Cardiac muscle cell (in vitro differentiated cells and primary cell): ENCODE measurements around the gene GLMN. TPM values are rescaled to one million over a fixed set of nuclear protein-coding genes. Genes with fewer than 3 reads are reported as not detected.

ENCODE experiments used
- DNase-seq, 2 donors: peaks; one replicate each; pipeline versions ENCODE4 v3.0.0 to v3.0.0-alpha.2; 2010 to 2017; ENCODE audit warnings: low read depth in 1 of 2, low spot score in 1 of 2
- H3K27ac ChIP-seq: fragments of 200-600 bp; sonication (generic); 2 replicates; pipeline ENCODE4 v1.5.1; 2016
- H3K27me3 ChIP-seq: fragments of 200-600 bp; sonication (generic); 2 replicates; pipeline ENCODE4 v1.6.0; 2016; ENCODE audit warnings: control low read depth
- H3K36me3 ChIP-seq: fragments of 200-600 bp; sonication (generic); 2 replicates; pipeline ENCODE4 v1.5.1; 2016; ENCODE audit warnings: control low read depth
- H3K4me1 ChIP-seq: fragments of 200-600 bp; sonication (generic); 2 replicates; pipeline ENCODE4 v1.8.1; 2017; ENCODE audit warnings: low read depth, mild to moderate bottlenecking, mixed run types
- H3K4me3 ChIP-seq: fragments of 200-600 bp; sonication (generic); 2 replicates; pipeline ENCODE4 v1.5.1; 2016; ENCODE audit warnings: mild to moderate bottlenecking
- H3K9me3 ChIP-seq: fragments of 200-600 bp; sonication (generic); 2 replicates; pipeline ENCODE4 v1.5.1; 2017; ENCODE audit warnings: low read depth, mild to moderate bottlenecking, control low read depth
- polyA plus RNA-seq: library from polyadenylated mRNA; unstranded; fragments of >200 nt; fragmentation: Nextera tagmentation; extraction: Ambion mirVana; gene quantifications from 2 replicates; pipeline ENCODE4 v1.2.1, GENCODE V29; 2016
- total RNA-seq: library from RNA; depleted of rRNA; stranded (reverse); fragments of >200 nt; gene quantifications from 2 replicates; pipeline ENCODE4 v1.2.3, GENCODE V29; 2016
- TF ChIP-seq, protein P1 (sequence below): IDR thresholded peaks from 2 replicates; pipeline ENCODE4 v1.5.1; 2012; ENCODE audit warnings: low read depth, mild to moderate bottlenecking, low read length

GLMN gene
- total and polyA plus RNA-seq, 2 experiments from 2014 or later, result 12.4 to 26.2 TPM

DNA sequence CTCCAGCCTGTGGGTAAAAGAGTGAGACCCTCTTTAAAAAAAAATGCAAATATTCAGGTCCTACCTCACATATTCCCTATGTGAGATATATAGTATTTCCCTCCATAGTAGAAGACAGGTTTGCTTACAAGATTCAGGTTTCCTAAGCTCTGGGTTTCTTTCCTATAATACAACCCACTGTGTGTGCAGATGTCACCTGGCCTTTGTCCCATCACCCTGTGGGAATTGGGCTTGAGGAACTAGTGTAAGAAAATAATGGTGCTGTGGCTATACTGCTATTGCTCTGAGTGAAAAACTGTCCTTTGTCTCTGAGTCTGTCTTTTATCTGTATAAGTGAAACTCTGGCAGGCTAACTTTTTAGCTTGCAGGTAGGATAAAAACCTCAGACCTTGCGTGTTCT is 68.1 kb downstream of the GLMN start:
- Histone ChIP-seq H3K4me3 (no peak overlapping the region), H3K36me3 (no peaks in the 10 kb centered on the region), H3K27ac (no peak overlapping the region), H3K4me1 (no peaks in the 10 kb centered on the region), H3K9me3 (no peaks in the 10 kb centered on the region), H3K27me3 (no peaks in the 10 kb centered on the region)
- no peak for DNase-seq
- TF ChIP-seq, protein P1, sequence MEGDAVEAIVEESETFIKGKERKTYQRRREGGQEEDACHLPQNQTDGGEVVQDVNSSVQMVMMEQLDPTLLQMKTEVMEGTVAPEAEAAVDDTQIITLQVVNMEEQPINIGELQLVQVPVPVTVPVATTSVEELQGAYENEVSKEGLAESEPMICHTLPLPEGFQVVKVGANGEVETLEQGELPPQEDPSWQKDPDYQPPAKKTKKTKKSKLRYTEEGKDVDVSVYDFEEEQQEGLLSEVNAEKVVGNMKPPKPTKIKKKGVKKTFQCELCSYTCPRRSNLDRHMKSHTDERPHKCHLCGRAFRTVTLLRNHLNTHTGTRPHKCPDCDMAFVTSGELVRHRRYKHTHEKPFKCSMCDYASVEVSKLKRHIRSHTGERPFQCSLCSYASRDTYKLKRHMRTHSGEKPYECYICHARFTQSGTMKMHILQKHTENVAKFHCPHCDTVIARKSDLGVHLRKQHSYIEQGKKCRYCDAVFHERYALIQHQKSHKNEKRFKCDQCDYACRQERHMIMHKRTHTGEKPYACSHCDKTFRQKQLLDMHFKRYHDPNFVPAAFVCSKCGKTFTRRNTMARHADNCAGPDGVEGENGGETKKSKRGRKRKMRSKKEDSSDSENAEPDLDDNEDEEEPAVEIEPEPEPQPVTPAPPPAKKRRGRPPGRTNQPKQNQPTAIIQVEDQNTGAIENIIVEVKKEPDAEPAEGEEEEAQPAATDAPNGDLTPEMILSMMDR, result no peak

DNA sequence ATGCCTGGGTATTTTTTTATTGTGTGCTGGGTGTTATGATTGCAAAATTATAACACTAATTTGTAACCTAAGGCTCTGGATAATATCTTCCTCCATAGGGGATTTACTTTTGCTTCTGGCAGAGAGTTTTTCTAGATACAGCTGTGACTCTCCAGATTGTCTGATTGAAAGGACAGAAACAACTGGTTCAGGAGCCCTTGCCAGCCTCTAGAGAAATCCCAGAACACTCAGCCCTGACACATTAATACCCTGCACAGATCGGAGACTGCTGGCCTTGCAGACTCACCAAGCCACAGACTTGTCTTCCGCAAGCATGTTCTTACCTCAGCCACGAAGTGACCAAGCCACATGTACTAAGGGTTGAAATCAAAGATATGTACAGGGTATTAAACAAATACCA is 70.4 kb downstream of the GLMN start:
- no peak for DNase-seq
- H3K27ac ChIP-seq, result no peak overlapping the region
- no peaks in the 10 kb centered on the region for H3K36me3 ChIP-seq
- TF ChIP-seq, protein P1, result no peak
- no peaks in the 10 kb centered on the region for H3K4me1 ChIP-seq
- H3K27me3 ChIP-seq, result no peaks in the 10 kb centered on the region
- no peaks in the 10 kb centered on the region for H3K9me3 ChIP-seq
- no peak overlapping the region for H3K4me3 ChIP-seq

DNA sequence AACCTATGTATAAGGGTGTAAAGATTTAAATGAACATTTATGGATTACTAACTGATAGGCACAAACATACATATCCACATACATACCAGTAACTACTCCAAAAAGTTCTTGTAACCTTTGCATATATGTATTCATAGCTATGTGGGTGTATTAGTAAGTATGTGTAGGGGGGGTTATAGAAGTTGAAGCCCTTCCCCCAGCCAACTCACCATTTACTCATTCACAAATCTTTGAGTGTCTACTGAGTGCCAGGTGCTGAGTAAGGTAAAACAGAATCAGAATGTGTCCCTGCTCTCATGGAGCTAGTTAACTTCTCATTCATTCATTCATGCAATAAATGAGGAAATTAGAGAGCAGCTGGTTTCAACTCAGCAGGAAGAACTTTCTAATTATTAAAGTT is 79.8 kb downstream of the GLMN start:
- Histone ChIP-seq H3K36me3 (no peaks in the 10 kb centered on the region), H3K9me3 (no peaks in the 10 kb centered on the region), H3K27ac (no peak overlapping the region), H3K4me3 (no peak overlapping the region), H3K27me3 (no peaks in the 10 kb centered on the region), H3K4me1 (no peaks in the 10 kb centered on the region)
- TF ChIP-seq, protein P1, result no peak
- no peak for DNase-seq

DNA sequence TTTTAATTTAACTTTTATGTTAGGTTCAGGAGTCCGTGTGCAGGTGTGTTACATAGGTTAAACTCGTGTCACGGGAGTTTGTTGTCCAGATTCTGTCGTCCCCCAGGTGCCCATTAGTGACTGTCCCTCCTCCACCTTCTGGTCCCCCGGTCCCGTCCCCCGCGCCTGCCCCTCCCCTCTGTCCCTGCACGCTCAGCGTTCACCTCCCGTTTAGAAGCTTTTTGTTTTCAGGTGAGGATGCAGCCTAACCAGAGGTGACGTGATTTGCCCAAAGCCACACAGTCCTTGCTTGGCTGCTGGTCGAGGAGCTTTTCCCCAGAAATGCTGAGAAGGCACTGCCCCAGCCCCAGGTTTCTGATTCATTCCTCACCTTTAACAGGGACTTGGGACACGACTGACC is 80.2 kb downstream of the GLMN start:
- Histone ChIP-seq H3K4me1 (no peaks in the 10 kb centered on the region), H3K27me3 (no peaks in the 10 kb centered on the region), H3K27ac (no peak overlapping the region), H3K9me3 (no peaks in the 10 kb centered on the region), H3K4me3 (no peak overlapping the region), H3K36me3 (no peaks in the 10 kb centered on the region)
- DNase-seq, result no peak
- TF ChIP-seq, protein P1, result no peak

DNA sequence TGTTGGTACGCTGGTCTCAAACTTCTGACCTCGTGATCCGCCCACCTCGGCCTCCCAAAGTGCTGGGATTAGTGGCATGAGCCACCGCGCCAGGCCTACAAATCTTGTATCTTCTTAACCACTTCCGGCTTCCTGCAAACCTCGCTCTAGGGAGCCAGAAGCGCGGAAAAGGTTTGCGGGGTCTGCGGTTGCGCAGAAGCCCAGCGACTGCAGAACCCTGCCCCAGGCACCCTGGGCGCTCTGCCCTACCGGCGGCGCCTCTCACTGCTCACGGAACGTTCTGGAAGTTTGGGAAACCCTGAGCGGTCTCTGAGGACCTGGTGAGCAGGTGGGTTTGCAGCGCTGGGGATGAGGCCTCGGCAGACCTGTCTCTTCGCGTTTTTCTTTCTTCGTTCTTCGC is 81.1 kb downstream of the GLMN start, which contains the start of gene C1orf146:
Gene C1orf146 (plus strand): TSS at position 195 of the 400 bp plus-strand sequence. CDS start 13,506 bp downstream, outside the sequence.
- H3K4me3 ChIP-seq, result no peak within 1 kb of the TSS
- H3K4me1 ChIP-seq, result no peaks in the 10 kb centered on the region
- no peak for DNase-seq
- H3K36me3 ChIP-seq, result no peaks in the 10 kb centered on the region
- H3K27me3 ChIP-seq, result no peaks in the 10 kb centered on the region
- TF ChIP-seq, protein P1, result no peak
- H3K27ac ChIP-seq, result no peak within 1 kb of the TSS
- no peaks in the 10 kb centered on the region for H3K9me3 ChIP-seq

DNA sequence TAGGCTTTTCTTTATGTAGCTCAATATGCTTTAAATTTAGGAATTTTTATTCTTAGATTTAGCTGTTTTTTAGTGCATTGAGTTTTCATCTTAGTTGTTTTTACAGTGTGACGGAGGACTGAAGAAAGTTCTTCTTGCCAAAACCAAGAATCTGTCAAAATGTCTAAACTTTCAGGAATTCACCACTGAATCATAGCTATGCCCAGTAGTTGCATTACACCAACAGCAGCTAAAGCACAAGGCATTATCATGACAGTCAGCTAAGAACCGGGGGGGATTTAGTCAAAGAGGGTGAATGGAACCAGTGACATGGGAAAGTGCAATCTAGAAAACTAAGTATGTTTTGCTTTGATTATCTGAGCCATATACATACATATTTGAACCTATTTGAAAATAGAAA is 87.6 kb downstream of the GLMN start:
- Histone ChIP-seq H3K27me3 (no peaks in the 10 kb centered on the region), H3K36me3 (no peaks in the 10 kb centered on the region), H3K4me3 (no peak overlapping the region), H3K4me1 (no peaks in the 10 kb centered on the region), H3K27ac (no peak overlapping the region), H3K9me3 (no peaks in the 10 kb centered on the region)
- TF ChIP-seq, protein P1, result no peak
- DNase-seq, result peak in 1 of 2 donors; percentile 69
